HT-29 (cell line): ENCODE measurements around the gene AKT3. TPM values are rescaled to one million over a fixed set of nuclear protein-coding genes. Genes with fewer than 3 reads are reported as not detected.
A peak's percentile ranks its signal among the peaks of the same experiment; 100 is the strongest.

Source experiments
- DNase-seq: peaks from one replicate; pipeline ENCODE4 v3.0.0-alpha.2; 2015; ENCODE audit warnings: low spot score
- total RNA-seq: library from RNA; depleted of rRNA; stranded (reverse); fragments of >200 nt; shearing (Covaris generic); gene quantifications from 2 replicates; pipeline ENCODE4 v1.2.3, GENCODE V29; 2014

The AKT3 gene
- total RNA-seq, 1 experiment from 2014 or later, result not detected

DNA sequence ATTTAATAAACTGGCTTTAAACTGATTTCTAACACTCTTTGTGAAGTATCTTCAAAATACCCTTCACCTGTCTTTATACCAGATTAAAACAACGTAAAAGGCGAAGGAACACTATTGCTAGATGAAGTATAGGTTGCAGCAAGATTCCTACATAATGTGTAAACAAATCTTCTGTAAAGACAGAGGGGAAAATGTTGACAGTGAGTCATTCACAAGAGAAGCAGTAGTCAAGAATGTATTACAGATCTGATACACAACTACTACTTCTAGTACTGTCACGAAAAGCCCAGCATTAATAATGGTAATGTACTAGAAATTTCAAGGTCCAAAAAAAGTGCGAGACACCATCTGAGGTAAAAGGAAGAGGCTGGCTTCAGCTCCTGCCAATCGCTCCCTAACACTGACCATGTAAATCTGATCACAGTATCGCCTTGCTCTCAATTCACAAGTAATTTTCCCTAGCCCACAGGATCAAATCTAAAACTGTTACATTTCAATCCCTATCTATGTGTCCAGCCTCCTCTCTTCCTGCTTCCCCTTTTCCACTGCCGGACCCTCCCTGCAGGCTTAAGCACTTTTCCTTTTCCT is 290.4 kb downstream of the AKT3 start:
- DNase-seq, result no peak

DNA sequence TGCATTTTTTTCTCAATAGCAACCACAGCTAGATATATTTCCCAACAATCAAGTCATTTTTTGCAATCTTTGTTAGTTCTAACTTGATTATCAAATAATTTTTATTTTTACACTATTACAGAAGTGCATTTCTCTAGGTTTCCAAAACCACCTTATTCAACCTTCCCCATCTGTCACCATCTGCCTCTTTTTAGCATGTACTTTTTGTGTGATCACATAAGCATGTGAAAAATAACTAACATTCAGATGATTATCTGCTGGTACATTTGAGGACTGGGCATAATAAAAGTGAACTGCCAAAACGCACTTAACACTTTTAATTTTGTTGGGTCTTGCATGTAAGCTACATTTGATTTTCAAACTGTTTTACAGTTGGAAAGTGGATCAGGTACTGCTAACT is 291.5 kb downstream of the AKT3 start:
- no peak for DNase-seq

DNA sequence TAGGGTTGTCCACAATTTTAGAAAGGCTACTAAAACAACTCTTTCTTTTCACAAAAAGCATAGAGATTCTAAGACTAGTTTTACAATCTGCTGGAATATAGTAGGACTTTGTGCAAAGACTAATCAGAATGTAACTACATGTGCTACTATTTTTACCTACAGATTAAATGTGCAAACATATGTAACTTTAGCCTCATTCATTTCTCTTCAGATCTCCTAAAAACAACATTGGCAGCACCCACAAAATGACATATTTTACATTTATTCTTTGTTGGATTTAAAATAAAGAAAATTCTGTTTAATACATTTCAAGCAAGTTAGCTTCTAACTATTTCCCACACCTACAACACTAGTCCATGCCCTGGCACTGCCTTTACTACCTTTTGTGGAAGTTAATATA is 292.2 kb downstream of the AKT3 start:
- DNase-seq, result no peak

DNA sequence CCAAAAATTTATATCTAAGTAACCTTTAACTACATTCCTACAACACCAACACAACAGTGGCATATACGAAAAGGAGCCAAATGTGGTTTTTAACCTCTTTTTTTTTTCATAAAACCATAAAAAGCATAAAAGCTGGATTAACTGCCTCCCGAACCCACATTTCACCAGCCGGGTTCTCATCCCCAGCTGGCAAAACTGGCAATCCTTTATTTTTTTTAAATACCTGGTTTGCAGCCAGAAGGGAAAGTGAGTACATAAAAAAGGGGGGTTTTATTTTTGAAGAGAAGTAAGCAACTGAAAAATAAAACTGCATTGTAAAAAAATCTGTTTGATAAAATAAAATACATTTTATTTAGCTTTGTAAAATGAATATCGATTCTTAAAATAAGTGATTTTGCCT is 295.4 kb downstream of the AKT3 start:
- no peak for DNase-seq

DNA sequence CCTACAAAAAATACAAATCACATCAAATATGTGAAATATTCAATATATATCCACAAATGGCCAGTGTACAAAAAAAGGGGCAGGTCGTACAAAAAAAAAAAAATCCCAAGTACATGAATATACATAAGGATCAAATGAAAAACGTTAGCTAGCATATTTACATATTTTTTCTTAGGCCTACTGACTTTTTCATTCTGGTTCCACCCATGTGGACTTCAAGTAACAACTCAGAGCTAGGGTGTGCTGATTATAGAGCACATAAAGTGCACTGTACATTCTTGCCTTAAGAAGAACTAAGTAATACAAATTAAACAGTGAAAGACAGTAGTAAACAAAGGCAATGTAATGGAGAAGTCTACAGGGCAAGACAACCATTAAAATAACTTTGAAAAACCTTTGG is 297.0 kb downstream of the AKT3 start:
- no peak for DNase-seq

DNA sequence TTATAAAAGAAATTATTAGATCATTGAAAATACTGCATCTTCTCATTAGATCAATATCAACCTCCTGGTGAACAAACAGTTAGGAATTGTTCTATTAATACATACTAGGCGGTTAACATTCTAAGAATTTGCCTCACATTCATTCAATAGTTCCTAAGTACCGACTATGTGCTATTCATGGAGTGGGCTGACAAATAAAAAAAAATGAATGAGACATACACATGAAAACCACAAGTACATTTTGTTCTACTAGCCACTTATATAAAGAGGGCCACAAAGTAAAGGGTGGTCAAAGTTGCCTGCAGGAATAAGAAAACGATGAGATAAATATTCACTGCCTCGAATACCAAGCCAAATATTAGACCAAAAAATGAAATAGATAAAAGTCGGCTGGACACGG is 299.8 kb downstream of the AKT3 start:
- no peak for DNase-seq

DNA sequence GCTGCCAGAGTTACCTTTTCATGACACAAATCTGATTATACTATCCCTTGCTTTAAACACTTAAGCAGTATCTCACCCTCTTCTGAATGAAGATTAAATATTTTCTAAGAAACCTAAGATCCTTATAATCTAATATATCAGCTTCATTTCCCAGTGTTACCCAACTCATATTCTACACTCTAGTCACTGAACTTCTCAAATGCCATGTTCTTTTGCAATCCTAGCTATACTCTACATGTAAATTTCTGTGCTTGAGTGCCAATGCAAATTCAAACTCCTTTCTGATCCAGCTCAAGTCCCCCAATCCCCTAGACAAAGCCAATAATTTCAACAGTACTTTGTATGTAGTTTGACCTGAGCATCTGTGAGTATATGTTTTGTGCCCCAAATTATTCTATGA is 300.3 kb downstream of the AKT3 start:
- no peak for DNase-seq

DNA sequence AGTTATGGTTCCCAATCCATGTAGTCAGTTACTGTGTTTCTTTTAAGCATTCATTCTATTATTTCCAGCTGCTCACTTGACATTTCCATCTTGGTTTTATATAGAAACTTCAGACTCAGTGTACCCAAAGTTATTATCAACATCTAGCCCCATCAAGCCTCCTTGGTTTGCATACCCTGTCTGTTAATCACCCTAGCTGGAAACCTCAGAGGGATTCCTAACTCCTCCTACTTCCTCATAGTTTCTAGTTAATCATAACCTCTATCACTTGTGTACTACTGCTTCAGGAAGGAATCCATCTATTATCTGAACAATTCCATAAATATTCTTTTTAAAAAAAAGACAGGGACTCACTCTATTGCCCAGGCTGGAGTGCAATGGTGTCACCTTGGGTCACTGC is 300.9 kb downstream of the AKT3 start:
- peak; percentile 20 for DNase-seq

DNA sequence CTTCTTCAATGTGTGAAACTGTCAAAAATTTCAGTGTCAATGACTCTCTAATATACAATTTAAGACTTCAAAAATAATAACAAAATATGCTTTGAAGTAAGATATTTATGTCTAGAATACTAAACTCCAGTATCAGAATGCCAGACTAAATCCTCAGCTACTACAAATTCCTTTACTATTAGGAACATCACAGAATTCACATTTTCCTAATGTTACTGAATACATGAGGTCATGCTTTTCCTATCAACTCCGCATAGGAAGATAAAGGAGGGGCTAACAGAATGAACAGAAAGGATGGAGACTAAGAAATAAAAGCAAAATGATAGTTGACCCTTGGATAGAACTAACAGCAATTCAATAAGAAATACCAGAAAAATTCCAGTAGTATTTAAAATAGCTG is 301.5 kb downstream of the AKT3 start:
- no peak for DNase-seq

DNA sequence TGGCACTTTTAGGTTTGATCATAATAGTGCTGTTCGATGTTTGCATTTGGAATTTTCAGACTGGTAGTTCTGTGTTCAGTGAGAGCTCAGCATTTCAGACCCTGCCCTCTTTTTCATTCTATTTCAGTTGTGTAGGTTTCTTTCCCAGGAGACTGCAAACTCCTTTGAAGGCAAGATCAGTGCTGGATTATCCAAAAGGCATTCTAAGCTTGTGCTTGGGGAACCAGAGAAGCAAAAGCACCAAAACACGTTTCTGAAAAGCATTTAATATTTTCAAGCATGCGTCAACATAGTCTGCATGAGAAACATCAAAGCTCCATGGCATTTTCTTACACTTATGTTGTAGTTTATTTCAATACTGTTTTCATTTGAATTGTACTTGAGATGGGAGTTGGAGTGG is 302.2 kb downstream of the AKT3 start:
- no peak for DNase-seq

DNA sequence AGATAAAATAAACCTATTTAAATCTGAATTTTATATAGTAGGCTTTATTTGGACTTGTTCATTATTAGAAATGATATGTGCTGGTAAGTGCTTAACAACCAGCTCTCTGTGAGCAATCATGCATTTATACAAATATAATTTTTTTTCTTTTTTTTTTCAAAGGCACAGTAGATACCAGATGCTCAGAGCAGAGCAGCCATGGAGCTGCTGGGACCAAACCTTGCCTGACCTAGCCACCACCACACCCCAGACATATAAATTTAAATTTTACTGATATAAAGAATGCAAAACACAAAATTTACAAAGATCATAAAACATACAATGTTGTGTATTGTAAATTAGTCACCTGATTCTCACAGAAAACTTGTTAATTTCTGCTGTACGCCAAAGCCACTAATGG is 303.6 kb downstream of the AKT3 start:
- DNase-seq, result no peak

DNA sequence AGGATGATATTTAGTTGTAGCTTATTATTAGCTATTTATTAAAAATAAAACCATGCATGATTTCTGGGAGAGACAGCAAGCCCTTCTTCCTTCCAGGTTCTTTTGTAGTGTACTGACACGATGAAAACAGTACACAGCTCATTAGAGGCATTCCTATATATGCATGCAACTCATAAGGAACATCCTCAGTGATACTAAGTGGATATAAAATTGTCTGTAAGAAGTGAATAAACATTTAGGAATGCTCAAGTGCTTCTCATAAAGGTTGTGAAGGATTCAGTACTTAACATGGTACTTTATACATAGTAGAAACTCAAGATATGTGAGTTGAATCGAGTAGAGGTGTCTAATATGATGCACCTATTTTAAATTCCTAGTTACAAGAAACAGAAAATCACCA is 306.5 kb downstream of the AKT3 start:
- no peak for DNase-seq

DNA sequence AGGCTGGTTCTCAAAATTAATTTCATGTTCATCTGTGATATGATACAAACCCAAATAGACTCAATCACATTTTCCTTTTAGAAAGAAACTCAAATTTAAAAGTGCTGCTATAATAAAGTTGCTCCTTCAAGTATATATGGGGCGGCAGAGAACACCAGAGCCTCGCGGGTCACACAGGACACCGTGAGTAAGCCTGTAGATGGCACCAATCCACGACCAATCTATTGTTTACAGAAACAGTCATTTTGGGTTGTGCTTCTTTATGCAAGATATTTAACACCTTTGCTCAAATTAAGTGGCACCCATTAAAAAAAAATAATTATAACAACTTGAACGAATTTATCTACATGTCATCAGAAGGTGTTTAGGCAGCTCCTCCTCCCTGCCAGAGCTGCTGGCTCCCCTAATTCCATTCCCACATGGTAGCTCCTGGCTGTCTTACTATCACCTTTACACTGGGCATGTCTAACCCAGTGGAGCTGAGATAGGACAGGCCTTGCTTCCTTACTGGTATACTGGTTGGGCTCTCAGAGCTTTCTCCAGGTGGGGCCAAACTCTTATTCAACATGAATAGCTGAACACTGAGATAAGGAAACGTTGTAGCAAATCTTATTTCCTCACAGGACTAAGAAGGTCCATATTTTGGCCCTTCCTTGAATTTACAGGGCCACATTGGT is 307.2 kb downstream of the AKT3 start:
- DNase-seq, result peak; percentile 17

DNA sequence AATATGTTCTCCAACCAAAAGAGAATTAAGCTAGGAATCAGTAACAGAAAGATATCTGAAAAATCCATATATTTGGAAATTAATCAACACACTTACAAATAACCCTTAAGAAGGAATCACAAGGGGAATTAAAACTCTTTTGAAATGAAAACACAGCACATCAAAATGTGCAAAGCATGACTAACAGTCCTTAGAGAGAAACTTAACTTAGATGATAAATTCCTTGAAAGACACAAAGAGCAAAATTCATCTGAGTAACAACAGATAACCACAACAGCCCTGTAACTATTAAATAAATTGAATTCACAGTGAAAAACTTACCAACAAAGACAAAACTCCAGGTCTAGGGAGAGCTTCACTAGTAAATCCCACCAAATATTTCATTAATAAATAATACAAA is 310.4 kb downstream of the AKT3 start:
- DNase-seq, result no peak

DNA sequence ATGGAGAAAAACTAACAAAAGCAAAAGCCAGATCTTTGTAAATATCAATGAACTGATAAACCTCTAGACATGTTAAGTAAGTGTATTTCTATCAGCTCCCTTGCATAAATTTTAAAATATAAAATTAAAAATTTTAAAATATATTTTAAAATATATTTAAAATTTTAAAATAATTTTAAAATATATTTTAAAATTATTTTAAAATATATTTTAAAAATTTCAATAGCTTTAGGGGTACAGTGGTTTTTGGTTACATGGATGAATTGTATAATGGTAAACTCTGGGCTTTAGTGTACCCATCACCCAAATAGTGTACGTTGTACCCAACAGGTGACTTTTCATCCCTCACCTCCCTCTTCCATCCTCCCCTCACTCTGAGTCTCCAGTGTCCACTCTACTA is 315.0 kb downstream of the AKT3 start:
- no peak for DNase-seq

DNA sequence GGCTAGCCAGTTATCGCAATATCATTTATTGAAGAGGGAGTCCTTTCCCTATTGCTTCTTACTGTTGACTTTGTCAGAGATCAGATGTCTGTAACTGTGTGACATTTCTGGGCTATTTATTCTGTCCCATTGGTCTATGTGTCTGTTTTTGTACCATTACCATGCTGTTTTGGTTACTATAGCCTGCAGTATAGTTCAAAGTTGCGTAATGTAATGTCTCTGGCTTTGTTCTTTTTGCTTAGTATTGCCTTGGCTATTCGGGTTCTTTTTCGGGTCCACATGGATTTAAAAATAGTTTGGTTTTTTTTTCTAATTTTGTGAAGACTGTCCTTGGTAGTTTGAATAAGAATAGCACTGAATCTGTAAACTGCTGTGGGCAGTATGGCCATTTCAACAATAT is 320.5 kb downstream of the AKT3 start:
- no peak for DNase-seq

DNA sequence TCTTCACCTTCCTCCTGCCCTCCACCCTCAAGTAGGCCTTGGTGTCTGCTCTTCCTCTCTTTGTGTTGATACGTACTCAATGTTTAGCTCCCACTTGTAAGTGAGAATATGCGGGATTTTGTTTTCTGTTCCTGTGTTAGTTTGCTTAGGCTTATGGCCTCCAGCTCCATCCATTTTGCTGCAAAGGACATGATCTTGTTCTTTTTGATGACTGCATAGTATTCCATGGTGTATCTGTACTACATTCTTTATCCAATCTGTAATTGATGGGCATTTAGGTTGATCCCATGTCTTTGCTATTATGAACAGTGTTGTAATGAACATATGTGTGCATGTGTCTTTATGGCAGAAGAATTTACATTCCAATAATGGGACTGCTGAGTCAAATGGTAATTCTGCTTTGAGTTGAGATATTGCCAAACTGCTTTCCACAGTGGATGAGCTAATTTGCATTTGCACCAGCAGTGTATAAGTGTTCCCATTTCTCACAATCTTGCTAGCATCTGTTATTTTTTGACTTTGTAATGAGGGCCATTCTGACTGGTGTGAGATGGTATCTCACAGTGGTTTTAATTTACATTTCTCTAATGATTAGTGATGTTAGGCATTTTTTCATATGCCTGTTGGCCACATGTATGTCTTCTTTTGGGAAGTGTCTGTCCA is 321.5 kb downstream of the AKT3 start:
- DNase-seq, result no peak

DNA sequence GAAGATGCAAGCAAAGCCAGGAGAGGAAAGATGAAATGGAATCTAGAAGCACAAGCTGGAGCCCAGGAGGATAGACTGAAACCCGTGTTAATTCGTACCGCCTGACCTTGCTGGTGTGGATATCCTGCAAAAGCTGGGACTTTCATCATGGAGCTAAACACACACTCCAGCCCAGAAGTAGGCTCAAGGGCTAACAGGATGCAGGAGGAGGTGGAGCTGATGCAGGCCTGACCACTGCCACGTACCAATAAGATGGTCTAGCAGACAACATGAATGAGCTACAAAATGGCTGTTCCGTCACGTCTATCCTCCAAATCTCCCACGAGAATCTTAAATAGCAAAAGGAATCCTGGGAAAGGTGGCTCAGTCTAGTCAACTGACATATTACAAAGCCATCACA is 323.9 kb downstream of the AKT3 start:
- DNase-seq, result no peak

DNA sequence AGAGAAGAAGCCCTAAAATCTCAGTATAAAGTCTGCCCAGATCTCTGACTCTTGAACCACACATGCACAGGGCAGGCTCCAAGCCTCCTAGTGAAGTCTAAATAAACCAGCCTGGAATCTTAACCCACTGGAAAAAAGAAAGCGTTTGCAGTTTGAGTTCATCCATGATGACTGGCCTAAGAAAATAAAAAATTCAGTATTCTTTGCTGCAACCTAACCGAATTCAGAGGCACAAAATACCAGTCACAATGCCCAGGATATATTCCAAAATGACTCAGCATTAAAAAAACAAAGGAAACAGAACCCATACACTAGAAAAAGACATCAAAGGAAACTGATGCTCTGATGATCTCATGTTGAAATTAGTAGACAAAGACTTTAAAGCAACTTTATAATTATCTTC is 325.0 kb downstream of the AKT3 start:
- no peak for DNase-seq

DNA sequence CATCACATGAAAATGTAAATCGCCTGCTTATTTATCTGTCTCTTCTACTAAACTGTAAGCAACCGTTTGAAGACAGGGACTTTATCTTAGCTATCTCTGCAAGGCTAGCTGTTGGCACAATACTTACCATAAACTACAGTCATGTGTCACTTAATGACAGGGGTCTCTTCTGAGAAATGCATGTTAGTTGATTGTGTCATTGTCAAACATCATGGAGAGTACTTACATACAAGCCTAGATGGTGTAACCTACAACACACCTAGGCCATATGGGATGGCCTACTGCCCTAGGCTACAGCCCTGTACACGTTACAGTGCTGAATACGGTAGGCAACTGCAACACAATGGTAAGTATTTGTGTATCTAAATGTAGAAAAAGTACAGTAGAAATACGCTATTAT is 326.3 kb downstream of the AKT3 start:
- DNase-seq, result no peak

DNA sequence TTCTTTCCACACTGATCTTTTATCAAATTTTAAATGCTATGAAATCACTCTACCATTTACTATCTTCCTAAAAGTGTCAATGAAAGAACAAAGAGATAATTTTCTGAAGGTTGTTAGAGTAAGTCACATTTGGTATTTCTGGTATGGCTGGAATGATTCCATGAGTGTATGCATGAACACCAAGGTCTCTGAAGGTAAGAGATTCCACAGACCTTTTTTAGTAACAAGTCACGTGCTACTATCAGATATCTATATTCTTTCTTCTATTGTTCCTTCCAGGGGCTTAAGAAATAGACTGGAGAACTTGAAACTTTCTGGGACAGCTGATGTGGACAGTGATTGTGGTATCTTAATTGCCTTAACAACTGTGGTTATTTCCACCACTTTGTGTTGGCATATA is 329.2 kb downstream of the AKT3 start:
- DNase-seq, result no peak

DNA sequence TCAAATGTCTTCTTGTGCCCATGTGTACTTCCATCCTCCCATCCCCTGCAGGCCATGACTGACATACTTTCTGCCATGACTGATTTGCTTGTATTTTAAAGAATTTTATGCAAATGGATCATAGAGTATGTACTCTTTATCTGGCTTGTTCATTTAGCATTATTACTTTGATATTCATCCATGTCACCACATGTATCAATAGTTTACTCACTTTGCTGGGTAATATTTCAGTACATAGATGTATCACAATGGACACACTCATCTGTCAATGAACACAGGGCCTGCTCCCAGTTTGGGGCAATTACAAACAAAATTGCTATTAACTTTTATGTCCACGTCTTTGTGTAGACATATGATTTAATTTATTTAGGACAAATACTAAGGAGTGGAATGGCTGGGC is 335.1 kb downstream of the AKT3 start:
- DNase-seq, result no peak

DNA sequence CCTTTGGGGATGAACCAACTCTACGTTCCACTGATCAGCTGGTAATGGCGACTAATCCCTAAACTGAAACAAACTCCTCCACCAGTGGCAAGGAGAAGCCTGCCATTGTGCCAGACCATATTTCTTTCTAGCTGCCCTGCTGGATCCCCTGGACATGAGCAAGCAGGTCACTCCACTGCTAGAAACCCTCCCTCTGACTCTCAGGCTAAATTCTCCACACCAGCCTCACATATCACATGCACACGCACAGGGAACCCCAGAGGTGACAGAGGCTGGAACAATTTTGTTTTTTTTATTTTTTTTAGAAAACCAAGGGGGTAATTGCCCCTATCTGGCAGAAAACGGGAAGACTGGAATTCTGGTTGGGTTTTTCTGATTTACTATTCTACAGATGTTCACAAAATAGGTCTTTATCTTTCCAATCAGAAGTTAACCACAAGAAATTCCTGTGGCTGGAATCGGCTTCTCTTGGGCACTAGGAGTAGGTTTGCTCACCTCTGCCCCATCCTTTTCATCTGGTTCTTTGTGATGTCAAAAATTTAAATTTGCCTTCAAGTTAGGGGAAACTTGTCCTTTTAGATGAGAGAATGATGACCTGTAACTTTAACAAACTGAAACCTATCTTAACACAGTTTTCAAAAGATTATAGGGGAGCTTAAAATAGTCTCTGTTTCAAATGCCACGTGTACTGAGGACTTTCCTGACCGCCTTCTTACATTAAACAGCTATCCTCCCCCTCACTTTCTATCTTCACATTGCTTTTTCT is 336.1 kb downstream of the AKT3 start:
- DNase-seq, result peak; percentile 25
